Left ventricle myocardium superior (tissue), 1 donor: Measurements from ENCODE around the gene NFKBIA. TPM values are rescaled to one million over a fixed set of nuclear protein-coding genes. Genes with fewer than 3 reads are reported as not detected.
"Not testable (repeated sequence)": the region's sequence is repeated elsewhere in the genome, so short reads cannot be mapped to it uniquely, and the experiment has no call there.

Source experiments
- ATAC-seq: fragments of 200-7000 bp; cut with Tn5 transposase; one replicate; pipeline ENCODE4 v1.9.1; 2020; ENCODE audit warnings: mild to moderate bottlenecking, moderate library complexity
- DNase-seq: peaks from one replicate; pipeline ENCODE4 v3.0.0-alpha.2; 2020
- intact Hi-C: fragments of 100-400 bp; cut with micrococcal nuclease; formaldehyde crosslinking; loops from one replicate; pipeline ENCODE4 v1.11.0; 2022
- long read RNA-seq: library from polyadenylated mRNA; unstranded; transcript quantifications from one replicate; pipeline ENCODE4 v2.0.0, GENCODE V29; 2021
- total RNA-seq: library from RNA; stranded (reverse); fragmentation: NEBNext Ultra II Directional; extraction: Animal tissue kit (Norgen Biotek cat#: 25700); gene quantifications from one replicate; pipeline ENCODE4 v1.2.1, GENCODE V29; 2021
- donor health status: DM: no; HTN: yes; CAD: no; lungs with severe emphysema.

Gene NFKBIA
- 96.4 TPM for total RNA-seq
- long read RNA-seq, transcript NFKBIA-209 (5 exons, 1,537 nt) = minor isoform, 6 of 36 reads
- long read RNA-seq, transcript NFKBIA-201 (6 exons, 1,558 nt) = major isoform, 21 of 36 reads
- long read RNA-seq, partial matches to known transcripts = 8 of 36 reads
- long read RNA-seq, other reads (novel, unspliced or antisense) = 1 of 36 reads

- ATAC-seq (peak; percentile 73), DNase-seq (peak; percentile 96)
- intact Hi-C loops = loop anchor here (5.0 to 10.0 kb wide), 2 partner anchors 100 to 177 kb away; no protein-coding TSS in a partner anchor
These were observed at the start of gene NFKBIA for GRCh38 chr14:35404449-35405303. TSS of gene NFKBIA (minus strand) at chr14:35404749. CDS start at chr14:35404644, 105 bp downstream.

GRCh38 chr14:35446450-35446849 lies 41.9 kb upstream of the NFKBIA start:
- DNase-seq = no peak
- no peak for ATAC-seq

GRCh38 chr14:35444104-35444503 lies 39.6 kb upstream of the NFKBIA start:
- intact Hi-C loops = no loop called here
- ATAC-seq = no peak
- DNase-seq = no peak

More at GRCh38 chr14:35446450-35446849, 41.9 kb upstream of the NFKBIA start:
- intact Hi-C loops = no loop called here

GRCh38 chr14:35441160-35441559 lies 36.6 kb upstream of the NFKBIA start:
- ATAC-seq (no peak), DNase-seq (no peak)
- intact Hi-C loops = no loop called here

GRCh38 chr14:35438910-35439713 lies 34.6 kb upstream of the NFKBIA start:
- ATAC-seq (no peak), DNase-seq (no peak)
- intact Hi-C loops = no loop called here

- ATAC-seq, DNase-seq, intact Hi-C loops: not testable (repeated sequence)
These were observed 33.9 kb upstream of the NFKBIA start for GRCh38 chr14:35438492-35438891.

- ATAC-seq = no peak
- no peak for DNase-seq
- intact Hi-C loops = no loop called here
These were observed 30.6 kb upstream of the NFKBIA start for GRCh38 chr14:35435177-35435576.

GRCh38 chr14:35433826-35434225 lies 29.3 kb upstream of the NFKBIA start:
- DNase-seq = no peak
- ATAC-seq = no peak
- intact Hi-C loops = no loop called here

- DNase-seq (no peak), ATAC-seq (no peak)
- intact Hi-C loops = no loop called here
These were observed 26.1 kb upstream of the NFKBIA start for GRCh38 chr14:35430459-35431199.

GRCh38 chr14:35429951-35430350 lies 25.4 kb upstream of the NFKBIA start:
- intact Hi-C loops = no loop called here
- ATAC-seq = no peak

GRCh38 chr14:35425850-35426249 lies 21.3 kb upstream of the NFKBIA start:
- ATAC-seq = no peak
- intact Hi-C loops = no loop called here

More at GRCh38 chr14:35429951-35430350, 25.4 kb upstream of the NFKBIA start:
- no peak for DNase-seq

GRCh38 chr14:35423621-35424020 lies 19.1 kb upstream of the NFKBIA start:
- DNase-seq (no peak), ATAC-seq (no peak)
- intact Hi-C loops = no loop called here

More at GRCh38 chr14:35425850-35426249, 21.3 kb upstream of the NFKBIA start:
- DNase-seq = no peak

GRCh38 chr14:35420036-35420811 lies 15.7 kb upstream of the NFKBIA start:
- DNase-seq = no peak
- intact Hi-C loops = no loop called here
- ATAC-seq = no peak

GRCh38 chr14:35419429-35419841 lies 14.9 kb upstream of the NFKBIA start:
- ATAC-seq = no peak
- no peak for DNase-seq
- intact Hi-C loops = loop anchor here (5.0 kb wide), 1 partner anchor 277 kb away; no protein-coding TSS in a partner anchor

- no peak for ATAC-seq
- DNase-seq = no peak
- intact Hi-C loops = loop anchor here (5.0 kb wide), 1 partner anchor 276 kb away; no protein-coding TSS in a partner anchor
These were observed 13.5 kb upstream of the NFKBIA start for GRCh38 chr14:35418093-35418492.

GRCh38 chr14:35416108-35416750 lies 11.7 kb upstream of the NFKBIA start:
- intact Hi-C loops = loop anchor here (5.0 kb wide), 1 partner anchor 274 kb away; no protein-coding TSS in a partner anchor
- DNase-seq = no peak
- ATAC-seq = no peak

GRCh38 chr14:35414365-35414764 lies 9.8 kb upstream of the NFKBIA start:
- ATAC-seq = peak; percentile 39
- no peak for DNase-seq
- intact Hi-C loops = no loop called here
